Trophoblast cell (in vitro differentiated cells and primary cell): Measurements from ENCODE around the gene PRDM1.
A peak's percentile ranks its signal among the peaks of the same experiment; 100 is the strongest.

Experiments
- DNase-seq, 2 donors: peaks; one replicate each; pipeline ENCODE4 v3.0.0-alpha.2; 2016
- H2AFZ ChIP-seq: 2 replicates; pipeline ENCODE4 v1.6.1; 2013; ENCODE audit warnings: low read length, moderate library complexity, mild to moderate bottlenecking; ENCODE audit not compliant: insufficient read depth, poor library complexity
- H2AK5ac ChIP-seq: 2 replicates; pipeline ENCODE4 v1.6.1; 2013; ENCODE audit warnings: mild to moderate bottlenecking, low read length
- H2BK120ac ChIP-seq: 2 replicates; pipeline ENCODE4 v1.6.1; 2013; ENCODE audit warnings: low read length, mild to moderate bottlenecking, moderate library complexity; ENCODE audit not compliant: insufficient read depth, poor library complexity
- H2BK12ac ChIP-seq: 2 replicates; pipeline ENCODE4 v1.6.1; 2013; ENCODE audit warnings: mild to moderate bottlenecking, low read length, moderate library complexity
- H2BK5ac ChIP-seq: 2 replicates; pipeline ENCODE4 v1.6.1; 2013; ENCODE audit warnings: low read length, low read depth, moderate library complexity, mild to moderate bottlenecking; ENCODE audit not compliant: poor library complexity
- H3K14ac ChIP-seq: 2 replicates; pipeline ENCODE4 v1.6.1; 2013; ENCODE audit warnings: mild to moderate bottlenecking, low read length
- H3K18ac ChIP-seq: 2 replicates; pipeline ENCODE4 v1.6.1; 2013; ENCODE audit warnings: mild to moderate bottlenecking, low read length
- H3K23ac ChIP-seq: 2 replicates; pipeline ENCODE4 v1.6.1; 2013; ENCODE audit warnings: low read length
- H3K27ac ChIP-seq: 2 replicates; pipeline ENCODE4 v1.5.1; 2013; ENCODE audit warnings: low read depth, mild to moderate bottlenecking, inconsistent platforms, low read length, moderate library complexity
- H3K27me3 ChIP-seq: 2 replicates; pipeline ENCODE4 v1.6.1; 2013; ENCODE audit warnings: inconsistent platforms, mild to moderate bottlenecking, low read length, moderate library complexity; ENCODE audit not compliant: insufficient read depth
- H3K36me3 ChIP-seq, 2 experiments: 1 replicate in 1 of 2; 2 replicates in 1 of 2; pipeline ENCODE4 v1.6.1; 2013; ENCODE audit warnings: low read length in 2 of 2, mild to moderate bottlenecking in 2 of 2, moderate library complexity in 1 of 2; ENCODE audit not compliant: insufficient read depth in 2 of 2, control insufficient read depth in 1 of 2
- H3K4ac ChIP-seq: 2 replicates; pipeline ENCODE4 v1.6.1; 2013; ENCODE audit warnings: low read depth, mild to moderate bottlenecking, low read length, moderate library complexity
- H3K4me1 ChIP-seq, 2 experiments: 1 replicate in 1 of 2; 2 replicates in 1 of 2; pipeline ENCODE4 v1.6.1; 2013; ENCODE audit warnings: low read length in 2 of 2, mild to moderate bottlenecking in 2 of 2, moderate library complexity in 1 of 2; ENCODE audit not compliant: insufficient read depth in 2 of 2, control insufficient read depth in 1 of 2
- H3K4me2 ChIP-seq: 2 replicates; pipeline ENCODE4 v1.6.1; 2013; ENCODE audit warnings: inconsistent platforms, mild to moderate bottlenecking, low read length, moderate library complexity
- H3K4me3 ChIP-seq: 2 replicates; pipeline ENCODE4 v1.5.1; 2013; ENCODE audit warnings: mild to moderate bottlenecking, low read depth, low read length, inconsistent platforms
- H3K79me1 ChIP-seq: one replicate; pipeline ENCODE4 v1.6.1; 2013; ENCODE audit warnings: low read length
- H3K79me2 ChIP-seq: 2 replicates; pipeline ENCODE4 v1.6.1; 2013; ENCODE audit warnings: low read length, mild to moderate bottlenecking; ENCODE audit not compliant: control insufficient read depth, insufficient read depth, poor library complexity
- H3K9ac ChIP-seq: 2 replicates; pipeline ENCODE4 v1.6.1; 2013; ENCODE audit warnings: mild to moderate bottlenecking, low read length
- H3K9me3 ChIP-seq: 2 replicates; pipeline ENCODE4 v1.6.1; 2013; ENCODE audit warnings: low read depth, mild to moderate bottlenecking, control low read depth, inconsistent platforms, low read length; ENCODE audit not compliant: insufficient read depth
- H4K12ac ChIP-seq: 2 replicates; pipeline ENCODE4 v1.6.1; 2013; ENCODE audit warnings: low read depth, mild to moderate bottlenecking, low read length, moderate library complexity
- H4K8ac ChIP-seq: 2 replicates; pipeline ENCODE4 v1.6.1; 2013; ENCODE audit warnings: low read depth, mild to moderate bottlenecking, low read length, moderate library complexity
- H4K91ac ChIP-seq: one replicate; pipeline ENCODE4 v1.6.1; 2013; ENCODE audit warnings: low read depth, mild to moderate bottlenecking, low read length, moderate library complexity
- WGBS: extraction: QIAGEN DNeasy Blood & Tissue Kit; methylation state at CpG from one replicate; pipeline ENCODE4 v1.1.7; 2013; ENCODE audit warnings: missing lambda C conversion rate; ENCODE audit not compliant: insufficient read length, insufficient coverage; ENCODE audit errors: extremely low coverage; 5-methylcytosine and 5-hydroxymethylcytosine counted together

Gene PRDM1

GRCh38 chr6:106087548-106088325 lies 1.6 kb downstream of the PRDM1 start:
- no peaks in the 10 kb centered on the region for H3K36me3 ChIP-seq
- H3K23ac ChIP-seq: no peak overlapping the region
- H2BK5ac ChIP-seq: no peak overlapping the region
- no peak overlapping the region for H3K27ac ChIP-seq
- peak overlapping the region; percentile 40 for H3K4me3 ChIP-seq
- H3K14ac ChIP-seq: no peak overlapping the region
- no peak overlapping the region for H2AK5ac ChIP-seq
- H3K9me3 ChIP-seq: no peaks in the 10 kb centered on the region
- H2AFZ ChIP-seq: no peak overlapping the region
- peak overlapping the region; percentile 59 for H3K4me2 ChIP-seq
- no peak overlapping the region for H4K8ac ChIP-seq
- no peak overlapping the region for H3K18ac ChIP-seq
- peaks cover 2% of the 10 kb centered on the region for H3K79me1 ChIP-seq
- H4K12ac ChIP-seq: no peak overlapping the region
- WGBS: no CpG with 5 or more reads among the region's 13 CpGs
- H3K9ac ChIP-seq: no peak overlapping the region
- peaks cover 4 to 8% of the 10 kb centered on the region in 2 experiments for H3K4me1 ChIP-seq
- no peak overlapping the region for H2BK12ac ChIP-seq
- no peaks in the 10 kb centered on the region for H3K79me2 ChIP-seq
- H4K91ac ChIP-seq: no peak overlapping the region
- peak in 1 of 2 donors; percentile 7 for DNase-seq
- H3K4ac ChIP-seq: no peak overlapping the region
- no peaks in the 10 kb centered on the region for H3K27me3 ChIP-seq
- no peak overlapping the region for H2BK120ac ChIP-seq

GRCh38 chr6:106090001-106090400 lies 3.9 kb downstream of the PRDM1 start:
- no CpG with 5 or more reads among the region's 4 CpGs for WGBS
- H3K9me3 ChIP-seq: no peaks in the 10 kb centered on the region
- no peaks in the 10 kb centered on the region for H3K36me3 ChIP-seq
- H3K14ac ChIP-seq: no peak overlapping the region
- H3K18ac ChIP-seq: no peak overlapping the region
- H3K23ac ChIP-seq: no peak overlapping the region
- H2BK12ac ChIP-seq: no peak overlapping the region
- H3K4me3 ChIP-seq: no peak overlapping the region
- no peaks in the 10 kb centered on the region for H3K79me2 ChIP-seq
- H3K4me2 ChIP-seq: no peak overlapping the region
- no peak overlapping the region for H4K12ac ChIP-seq
- no peak overlapping the region for H2AK5ac ChIP-seq
- no peak overlapping the region for H4K91ac ChIP-seq
- H3K79me1 ChIP-seq: peaks cover 2% of the 10 kb centered on the region
- H3K4ac ChIP-seq: no peak overlapping the region
- no peak overlapping the region for H2BK5ac ChIP-seq
- H3K27ac ChIP-seq: no peak overlapping the region
- H3K4me1 ChIP-seq: peaks cover 4 to 8% of the 10 kb centered on the region in 2 experiments
- no peak overlapping the region for H2AFZ ChIP-seq
- no peak for DNase-seq
- H4K8ac ChIP-seq: no peak overlapping the region
- H3K27me3 ChIP-seq: no peaks in the 10 kb centered on the region
- no peak overlapping the region for H2BK120ac ChIP-seq
- no peak overlapping the region for H3K9ac ChIP-seq

- no peak overlapping the region for H2BK5ac ChIP-seq
Observed at GRCh38 chr6:106092279-106092678, 6.1 kb downstream of the PRDM1 start.

GRCh38 chr6:106094261-106094963 lies 8.3 kb downstream of the PRDM1 start:
- no peak for DNase-seq
- Histone ChIP-seq H2BK5ac (no peak overlapping the region), H3K27ac (no peak overlapping the region), H4K12ac (no peak overlapping the region), H3K4me3 (no peak overlapping the region), H3K79me1 (peaks cover 2% of the 10 kb centered on the region), H2BK120ac (no peak overlapping the region), H3K4ac (no peak overlapping the region), H3K18ac (no peak overlapping the region), H3K4me1 (peaks cover 7 to 11% of the 10 kb centered on the region in 2 experiments), H4K91ac (no peak overlapping the region), H3K9ac (no peak overlapping the region), H3K4me2 (no peak overlapping the region), H3K36me3 (no peaks in the 10 kb centered on the region), H2AFZ (no peak overlapping the region), H3K14ac (no peak overlapping the region), H2AK5ac (no peak overlapping the region), H3K79me2 (no peaks in the 10 kb centered on the region), H2BK12ac (no peak overlapping the region), H3K23ac (no peak overlapping the region), H4K8ac (no peak overlapping the region), H3K9me3 (no peaks in the 10 kb centered on the region), H3K27me3 (no peaks in the 10 kb centered on the region)
- no CpG with 5 or more reads among the region's 7 CpGs for WGBS

More at GRCh38 chr6:106092279-106092678, 6.1 kb downstream of the PRDM1 start:
- Histone ChIP-seq H3K4me2 (no peak overlapping the region), H3K27ac (no peak overlapping the region), H3K9ac (no peak overlapping the region), H3K4me3 (no peak overlapping the region), H4K91ac (no peak overlapping the region), H3K9me3 (no peaks in the 10 kb centered on the region), H3K36me3 (no peaks in the 10 kb centered on the region), H3K79me1 (no peaks in the 10 kb centered on the region), H2BK12ac (no peak overlapping the region), H3K27me3 (no peaks in the 10 kb centered on the region), H2AK5ac (no peak overlapping the region), H3K18ac (no peak overlapping the region), H3K79me2 (no peaks in the 10 kb centered on the region), H2BK120ac (no peak overlapping the region), H3K23ac (no peak overlapping the region), H3K14ac (no peak overlapping the region), H4K8ac (no peak overlapping the region), H3K4me1 (peaks cover 2 to 7% of the 10 kb centered on the region in 2 experiments), H2AFZ (no peak overlapping the region), H3K4ac (no peak overlapping the region), H4K12ac (no peak overlapping the region)
- no CpG with 5 or more reads among the region's 5 CpGs for WGBS
- DNase-seq: no peak
